HEK293 (cell line): Measurements from ENCODE around the gene COL1A1.

Experiments used
- GFI1B ChIP-seq: fragments of 450-650 bp; formaldehyde crosslinking; IDR thresholded peaks from 2 replicates; pipeline ENCODE4 v1.5.1; 2016; ENCODE audit warnings: missing biosample characterization, missing genetic modification characterization
- ZNF654 ChIP-seq: fragments of 450-650 bp; formaldehyde crosslinking; IDR thresholded peaks from 2 replicates; pipeline ENCODE4 v1.5.1; 2016; ENCODE audit warnings: low read depth, missing biosample characterization, missing genetic modification characterization
- TF ChIP-seq, protein P1 (sequence below): fragments of 450-650 bp; formaldehyde crosslinking; IDR thresholded peaks from 2 replicates; pipeline ENCODE4 v1.5.1; 2016; ENCODE audit warnings: missing biosample characterization, missing genetic modification characterization
- TF ChIP-seq, protein P2 (sequence below): fragments of 450-650 bp; formaldehyde crosslinking; IDR thresholded peaks from 2 replicates; pipeline ENCODE4 v1.5.1; 2016; ENCODE audit warnings: missing biosample characterization, missing genetic modification characterization

DNA sequence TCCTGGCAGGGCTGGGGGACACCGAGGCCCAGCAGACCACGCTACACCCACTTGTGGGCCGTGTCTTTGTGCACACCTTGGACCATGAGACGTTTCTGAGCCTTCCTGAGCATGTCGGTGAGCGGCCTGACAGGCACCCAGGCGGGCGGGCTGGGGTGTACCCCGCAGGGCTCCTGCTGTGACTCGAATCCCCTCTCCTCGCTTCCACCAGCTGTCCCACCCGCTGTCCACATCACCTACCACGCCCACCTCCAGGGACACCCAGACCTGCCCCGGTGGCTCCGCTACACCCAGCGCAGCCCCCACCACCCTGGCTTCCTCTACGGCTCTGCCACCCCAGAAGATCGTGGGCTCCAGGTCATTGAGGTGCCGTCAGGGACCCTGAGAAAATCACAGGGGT is 34.1 kb downstream of the COL1A1 start:
- TF ChIP-seq, protein P1, sequence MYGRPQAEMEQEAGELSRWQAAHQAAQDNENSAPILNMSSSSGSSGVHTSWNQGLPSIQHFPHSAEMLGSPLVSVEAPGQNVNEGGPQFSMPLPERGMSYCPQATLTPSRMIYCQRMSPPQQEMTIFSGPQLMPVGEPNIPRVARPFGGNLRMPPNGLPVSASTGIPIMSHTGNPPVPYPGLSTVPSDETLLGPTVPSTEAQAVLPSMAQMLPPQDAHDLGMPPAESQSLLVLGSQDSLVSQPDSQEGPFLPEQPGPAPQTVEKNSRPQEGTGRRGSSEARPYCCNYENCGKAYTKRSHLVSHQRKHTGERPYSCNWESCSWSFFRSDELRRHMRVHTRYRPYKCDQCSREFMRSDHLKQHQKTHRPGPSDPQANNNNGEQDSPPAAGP (tag by site-specific recombination): no peak
- TF ChIP-seq ZNF654 (tag by site-specific recombination) (no peak), GFI1B (tag by site-specific recombination) (no peak)
- TF ChIP-seq, protein P2, sequence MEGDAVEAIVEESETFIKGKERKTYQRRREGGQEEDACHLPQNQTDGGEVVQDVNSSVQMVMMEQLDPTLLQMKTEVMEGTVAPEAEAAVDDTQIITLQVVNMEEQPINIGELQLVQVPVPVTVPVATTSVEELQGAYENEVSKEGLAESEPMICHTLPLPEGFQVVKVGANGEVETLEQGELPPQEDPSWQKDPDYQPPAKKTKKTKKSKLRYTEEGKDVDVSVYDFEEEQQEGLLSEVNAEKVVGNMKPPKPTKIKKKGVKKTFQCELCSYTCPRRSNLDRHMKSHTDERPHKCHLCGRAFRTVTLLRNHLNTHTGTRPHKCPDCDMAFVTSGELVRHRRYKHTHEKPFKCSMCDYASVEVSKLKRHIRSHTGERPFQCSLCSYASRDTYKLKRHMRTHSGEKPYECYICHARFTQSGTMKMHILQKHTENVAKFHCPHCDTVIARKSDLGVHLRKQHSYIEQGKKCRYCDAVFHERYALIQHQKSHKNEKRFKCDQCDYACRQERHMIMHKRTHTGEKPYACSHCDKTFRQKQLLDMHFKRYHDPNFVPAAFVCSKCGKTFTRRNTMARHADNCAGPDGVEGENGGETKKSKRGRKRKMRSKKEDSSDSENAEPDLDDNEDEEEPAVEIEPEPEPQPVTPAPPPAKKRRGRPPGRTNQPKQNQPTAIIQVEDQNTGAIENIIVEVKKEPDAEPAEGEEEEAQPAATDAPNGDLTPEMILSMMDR (tag by site-specific recombination): no peak
